GM12891 (cell line): Measurements from ENCODE around the gene UGDH.
"Not testable (repeated sequence)": the region's sequence is repeated elsewhere in the genome, so short reads cannot be mapped to it uniquely, and the experiment has no call there.

Experiments used
- POLR2A ChIP-seq: IDR thresholded peaks from 2 replicates; pipeline ENCODE4 v1.6.1; 2011; ENCODE audit warnings: low read depth, low read length, control low read depth
- POLR2AphosphoS5 ChIP-seq: IDR thresholded peaks from 2 replicates; pipeline ENCODE4 v1.6.1; 2011; ENCODE audit warnings: low read depth, low read length, control low read depth

DNA sequence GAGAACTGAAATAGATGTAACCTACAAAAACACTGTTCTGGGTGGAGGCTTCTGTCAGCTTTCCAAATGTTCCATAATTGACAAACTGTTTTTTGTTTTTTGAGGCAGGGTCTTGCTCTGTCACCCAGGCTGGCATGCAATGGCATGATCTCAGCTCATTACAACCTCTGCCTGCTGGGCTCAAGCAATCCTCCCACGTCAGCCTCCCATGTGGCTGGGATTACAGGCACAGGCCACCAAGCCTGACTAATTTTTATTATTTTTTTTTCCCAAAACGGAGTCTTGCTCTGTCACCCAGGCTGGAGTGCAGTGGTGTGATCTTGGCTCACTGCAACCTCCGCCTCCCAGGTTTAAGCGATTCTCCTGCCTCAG is 24.6 kb downstream of the UGDH start:
- not testable (repeated sequence) for TF ChIP-seq POLR2A, POLR2AphosphoS5
